Heart left ventricle (tissue), 13 donors: ENCODE measurements around the gene CPM.

Source experiments
- CTCF ChIP-seq, 12 donors: fragments of 200-600 bp; sonication (generic) in 4 of 12; IDR thresholded peaks; one replicate each; pipeline versions ENCODE4 v1.5.0 to v1.8.0; 2018 to 2022; ENCODE audit warnings: antibody characterized with exemption in 12 of 12, mild to moderate bottlenecking in 5 of 12
- POLR2A ChIP-seq, 2 donors: fragments of 450-650 bp; IDR thresholded peaks; one replicate each; pipeline ENCODE4 v1.6.1; 2017; ENCODE audit warnings: antibody characterized with exemption in 2 of 2, mild to moderate bottlenecking in 2 of 2, moderate library complexity in 2 of 2
- donor health status: ischemic (EF 13 %, LVEDD 7.1; RV severe dilation, severe dysfunction).
- donor health status: DM: no; HTN: yes; CAD: no.
- donor health status: DM: no; HTN: no; CAD: no.
- donor health status: ischemic (EF 25% LVEDD 6.9; RV normal size, moderate dysfunction).
- donor health status: ischemic (EF 25% LVEDD 5.7; RV mildly dilated, moderate dysfunction).
- donor health status: ischemic (EF 35%, LVEDD 5.7; RV mildly dilated, moderate dysfunction).
- donor health status: nonischemic (EF 11% LVEDD 7.7; RV severe dilation, severe dysfunction).
- donor health status: DM: yes; HTN: yes; CAD: no.
- donor health status: PGD.
- donor health status: ischemic (EF 29% LVEDD 5.4; RV normal size, mild dysfunction).
- donor health status: nonischemic (EF 23%, LVEDD 6.1; RV moderate dilation, normal function).

- TF ChIP-seq CTCF (IDR thresholded peaks at IDR 0.05) (no peak), POLR2A (IDR thresholded peaks at IDR 0.05) (no peak)
Measured at GRCh38 chr12:68959891-68960464, 27.0 kb upstream of the CPM start.
